ENCODE results near the gene ARFGEF2. TPM values are rescaled to one million over a fixed set of nuclear protein-coding genes. Genes with fewer than 3 reads are reported as not detected.

Gene ARFGEF2
- total and polyA plus RNA-seq, 10 of the 15 experiments (the other 5 are each of a cell fraction or from before 2014, with no cell fraction given) = 5.2 to 24.1 (median 17.7) TPM

DNA sequence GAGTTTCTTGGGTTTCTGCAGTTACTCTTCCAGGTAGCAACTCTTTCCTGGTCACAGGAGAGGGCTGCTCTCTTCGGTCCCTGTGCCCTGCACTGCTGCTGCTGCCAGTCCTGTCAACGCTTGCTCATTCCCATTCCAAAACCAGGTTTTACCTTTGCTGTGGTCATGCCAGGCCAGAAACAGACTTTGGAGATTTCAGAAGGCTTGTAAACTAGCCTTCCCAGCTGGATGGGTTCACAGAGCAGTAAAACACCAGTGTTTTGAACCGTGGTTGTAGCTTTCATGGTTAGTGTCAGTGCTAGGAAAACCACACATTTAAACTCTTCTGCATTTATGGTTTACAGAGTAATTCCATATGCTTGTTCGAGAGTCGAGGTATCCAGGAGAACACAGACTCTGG, 16.2 kb downstream of the ARFGEF2 start:
- peaks cover 6% of the 10 kb centered on the region; the same call in 1 of the 2 replicates for H4K20me1 ChIP-seq (ENCODE audit: control insufficient read depth, insufficient read depth)
- no peaks in the 10 kb centered on the region for H3K4me1 ChIP-seq (ENCODE audit: control insufficient read depth, insufficient read depth, low read length)
- peaks cover 2 to 4% of the 10 kb centered on the region in 2 experiments for H3K36me3 ChIP-seq (ENCODE audit: control insufficient read depth in 2 of 2, insufficient read depth in 2 of 2, low read length in 1 of 2)
- no TSS peak for BruUV-seq (replicated peaks)
- no peak for TF ChIP-seq E4F1 (IDR thresholded peaks at IDR 0.05; ENCODE audit: borderline replicate concordance, partially characterized antibody)
- no peak for TF ChIP-seq BMI1 (IDR thresholded peaks at IDR 0.05; ENCODE audit: borderline replicate concordance)
- no peak for TF ChIP-seq ZZZ3 (IDR thresholded peaks at IDR 0.05; ENCODE audit: control insufficient read depth, insufficient read length, low read depth)
- no peak for TF ChIP-seq IKZF1 (conservative IDR thresholded peaks at IDR 0.05)
- no peak for TF ChIP-seq REST (IDR thresholded peaks at IDR 0.05; ENCODE audit: low read depth, low read length)
- no peak for TF ChIP-seq ESRRA (IDR thresholded peaks at IDR 0.05; ENCODE audit: low read length)
- FAIRE-seq = no peak
- in situ Hi-C loops (cut with MboI) (no loop called here), intact Hi-C loops (cut with micrococcal nuclease; ENCODE audit: unreplicated experiment) (no loop called here)
- no peak overlapping the region for H3K4me2 ChIP-seq (ENCODE audit: control insufficient read depth, insufficient read depth)
- H3K27ac ChIP-seq (ENCODE audit: control insufficient read depth, insufficient read depth) = no peak overlapping the region
- RAD21 ChIA-PET (ENCODE audit: unreplicated experiment) = no interaction called here
- ATAC-seq = no peak
- SMC1A ChIA-PET (ENCODE audit: uncharacterized antibody, unreplicated experiment) = interaction anchor here (1.8 kb wide), 1 partner anchor 28 kb away, joined by 5 read pairs; no protein-coding TSS in a partner anchor
- H3K79me2 ChIP-seq (ENCODE audit: control insufficient read depth, insufficient read depth, low read length) = peaks cover 27% of the 10 kb centered on the region
- H3K9me3 ChIP-seq (replicated peaks; ENCODE audit: control insufficient read depth, insufficient read depth, low read length) = no peaks in the 10 kb centered on the region
- H3K27me3 ChIP-seq (replicated peaks in 1 of 2; ENCODE audit: control insufficient read depth in 2 of 2, insufficient read depth in 2 of 2, low read length in 1 of 2) = no peaks in the 10 kb centered on the region
- no peak overlapping the region for H2AFZ ChIP-seq (ENCODE audit: control insufficient read depth, low read depth, low read length)
- CTCF ChIA-PET = interaction anchor here (1.1 to 2.1 kb wide), 2 partner anchors 280 to 294 kb away, joined by 3 to 6 read pairs; no protein-coding TSS in a partner anchor
- DNase-seq (ENCODE audit: low read depth, low spot score) = no peak
- H3K4me3 ChIP-seq = no peak overlapping the region
- no peak overlapping the region for H3K9ac ChIP-seq (ENCODE audit: control insufficient read depth, insufficient read depth, low read length)
- POLR2A ChIA-PET = interaction anchor here (1.0 kb wide), 1 partner anchor 185 kb away, joined by 3 read pairs; no protein-coding TSS in a partner anchor
- 85% methylated on average over 5 of the region's 5 CpGs for WGBS (ENCODE audit: insufficient coverage, insufficient replicate concordance, low lambda C conversion rate, missing lambda C conversion rate)
